ENCODE measurements around the gene LHFPL6. TPM values are rescaled to one million over a fixed set of nuclear protein-coding genes. Genes with fewer than 3 reads are reported as not detected.
A peak's percentile ranks its signal among the peaks of the same experiment; 100 is the strongest.

Gene LHFPL6
- total and polyA plus RNA-seq, 8 donors: 1.8 to 13.4 (median 7.1) TPM

- H3K27ac ChIP-seq: no peak overlapping the region
- FAIRE-seq: no peak
Observed at GRCh38 chr13:39410964-39411363, 192.0 kb downstream of the LHFPL6 start.

GRCh38 chr13:39410096-39410901, 192.7 kb downstream of the LHFPL6 start:
- WGBS, 2 donors: 41 to 52% methylated on average over 2 of the region's 2 CpGs
- Histone ChIP-seq H3K9me3 (no peaks in the 10 kb centered on the region), H3K4me1 (no peaks in the 10 kb centered on the region), H3K27me3 (no peaks in the 10 kb centered on the region), H3K4me3 (no peak overlapping the region), H3K36me3 (no peaks in the 10 kb centered on the region), H3K27ac (no peak overlapping the region)
- FAIRE-seq (no peak), DNase-seq (no peak), ATAC-seq (peak in 2 of 4 donors; percentile 42 to 43)
- no peak for TF ChIP-seq CTCF (IDR thresholded peaks at IDR 0.05)
- intact Hi-C loops (cut with DNase I): no loop called here

More at GRCh38 chr13:39410964-39411363, 192.0 kb downstream of the LHFPL6 start:
- no peak for DNase-seq
- intact Hi-C loops (cut with DNase I): no loop called here
- no peaks in the 10 kb centered on the region for H3K27me3 ChIP-seq
- no peak for ATAC-seq
- 69 to 79% methylated on average over 5 of the region's 5 CpGs for WGBS, 2 donors
- no peak for TF ChIP-seq CTCF (IDR thresholded peaks at IDR 0.05)
- H3K36me3 ChIP-seq: no peaks in the 10 kb centered on the region
- no peak overlapping the region for H3K4me3 ChIP-seq
- H3K4me1 ChIP-seq: no peaks in the 10 kb centered on the region
- H3K9me3 ChIP-seq: no peaks in the 10 kb centered on the region

- 70 to 78% methylated on average over 3 of the region's 3 CpGs for WGBS, 2 donors
- no peaks in the 10 kb centered on the region for H3K9me3 ChIP-seq
- no peak overlapping the region for H3K27ac ChIP-seq
- TF ChIP-seq CTCF (IDR thresholded peaks at IDR 0.05): no peak
- no peak overlapping the region for H3K4me3 ChIP-seq
- ATAC-seq (no peak), FAIRE-seq (no peak), DNase-seq (no peak)
- H3K27me3 ChIP-seq: no peaks in the 10 kb centered on the region
- intact Hi-C loops (cut with DNase I): no loop called here
- H3K4me1 ChIP-seq: no peaks in the 10 kb centered on the region
- H3K36me3 ChIP-seq: no peaks in the 10 kb centered on the region
Observed at GRCh38 chr13:39408512-39408911, 194.5 kb downstream of the LHFPL6 start.

GRCh38 chr13:39407786-39408185, 195.2 kb downstream of the LHFPL6 start:
- DNase-seq (no peak), ATAC-seq (no peak), FAIRE-seq (no peak)
- TF ChIP-seq CTCF (IDR thresholded peaks at IDR 0.05): no peak
- no peak overlapping the region for H3K4me3 ChIP-seq
- 62 to 67% methylated on average over 5 of the region's 5 CpGs for WGBS, 2 donors
- intact Hi-C loops (cut with DNase I): no loop called here
- no peaks in the 10 kb centered on the region for H3K27me3 ChIP-seq
- H3K9me3 ChIP-seq: no peaks in the 10 kb centered on the region
- H3K36me3 ChIP-seq: no peaks in the 10 kb centered on the region
- no peaks in the 10 kb centered on the region for H3K4me1 ChIP-seq
- no peak overlapping the region for H3K27ac ChIP-seq

GRCh38 chr13:39407138-39407537, 195.9 kb downstream of the LHFPL6 start:
- TF ChIP-seq CTCF (IDR thresholded peaks at IDR 0.05): no peak

More at GRCh38 chr13:39407138-39407537, 195.9 kb downstream of the LHFPL6 start:
- H3K4me1 ChIP-seq: no peaks in the 10 kb centered on the region
- H3K9me3 ChIP-seq: no peaks in the 10 kb centered on the region
- ATAC-seq (no peak), FAIRE-seq (no peak), DNase-seq (no peak)
- no peaks in the 10 kb centered on the region for H3K27me3 ChIP-seq
- H3K4me3 ChIP-seq: no peak overlapping the region
- intact Hi-C loops (cut with DNase I): no loop called here
- no peaks in the 10 kb centered on the region for H3K36me3 ChIP-seq
- no peak overlapping the region for H3K27ac ChIP-seq
